Measurements from ENCODE around the gene LOXL1. TPM values are rescaled to one million over a fixed set of nuclear protein-coding genes. Genes with fewer than 3 reads are reported as not detected.

Gene LOXL1
- polyA plus RNA-seq, 1 experiment = 92.9 TPM

- DNase-seq (ENCODE audit: low read depth) = no peak
- CTCF ChIA-PET = interaction anchor here (0.6 to 8.0 kb wide), 6 partner anchors 9 to 137 kb away, joined by 3 to 48 read pairs (median 3); no protein-coding TSS in a partner anchor
- POLR2A ChIA-PET = no interaction called here
- TF ChIP-seq CTCF (IDR thresholded peaks at IDR 0.05; ENCODE audit: insufficient read depth, low read depth, low read length) = no peak
- peak overlapping the region; percentile 88 for H3K4me3 ChIP-seq (ENCODE audit: low read depth, low read length)
- no peaks in the 10 kb centered on the region for H3K27me3 ChIP-seq (ENCODE audit: control insufficient read depth, insufficient read depth, low read length)
- H3K36me3 ChIP-seq (ENCODE audit: control insufficient read depth, insufficient read depth, low read length) = peaks cover 7% of the 10 kb centered on the region
These were observed 70.7 kb downstream of the LOXL1 start for GRCh38 chr15:73996939-73997338.

GRCh38 chr15:73997986-73998385 lies 71.7 kb downstream of the LOXL1 start:
- no peak for DNase-seq (ENCODE audit: low read depth)
- CTCF ChIA-PET = interaction anchor here (0.8 to 1.1 kb wide), 2 partner anchors 9 to 136 kb away, joined by 3 read pairs; no protein-coding TSS in a partner anchor
- POLR2A ChIA-PET = no interaction called here
- H3K27me3 ChIP-seq (ENCODE audit: control insufficient read depth, insufficient read depth, low read length) = no peaks in the 10 kb centered on the region
- H3K4me3 ChIP-seq (ENCODE audit: low read depth, low read length) = no peak overlapping the region
- TF ChIP-seq CTCF (IDR thresholded peaks at IDR 0.05; ENCODE audit: insufficient read depth, low read depth, low read length) = no peak
- H3K36me3 ChIP-seq (ENCODE audit: control insufficient read depth, insufficient read depth, low read length) = peaks cover 7% of the 10 kb centered on the region

Other genes starting within 250 kb of the LOXL1 start
- 61.9 and 107 TPM in 2 replicates for gene CD276, start 242.1 kb upstream of the LOXL1 start, polyA plus RNA-seq (2011; rRNA removed)
- gene INSYN1, start 173.1 kb upstream of the LOXL1 start, polyA plus RNA-seq (2011; rRNA removed) = 3.2 and 3.5 TPM in 2 replicates
- not detected in 2 replicates for gene TBC1D21, start 52.9 kb upstream of the LOXL1 start, polyA plus RNA-seq (2011; rRNA removed)
- 13.2 and 18.3 TPM in 2 replicates for gene STOML1, start 65.8 kb downstream of the LOXL1 start, polyA plus RNA-seq (2011; rRNA removed)
- gene PML, start 68.3 kb downstream of the LOXL1 start, polyA plus RNA-seq (2011; rRNA removed) = 10.7 and 14.3 TPM in 2 replicates
- gene GOLGA6A, start 156.1 kb downstream of the LOXL1 start, polyA plus RNA-seq (2011; rRNA removed) = not detected in 2 replicates
- 0.02 TPM in 2 replicates for gene ISLR2, start 204.1 kb downstream of the LOXL1 start, polyA plus RNA-seq (2011; rRNA removed)
- 33.7 and 64.0 TPM in 2 replicates for gene ISLR, start 247.2 kb downstream of the LOXL1 start, polyA plus RNA-seq (2011; rRNA removed)